Measurements from ENCODE around the gene PDSS1.
"Not testable (repeated sequence)": the region's sequence is repeated elsewhere in the genome, so short reads cannot be mapped to it uniquely, and the experiment has no call there.

Gene PDSS1, protein sequence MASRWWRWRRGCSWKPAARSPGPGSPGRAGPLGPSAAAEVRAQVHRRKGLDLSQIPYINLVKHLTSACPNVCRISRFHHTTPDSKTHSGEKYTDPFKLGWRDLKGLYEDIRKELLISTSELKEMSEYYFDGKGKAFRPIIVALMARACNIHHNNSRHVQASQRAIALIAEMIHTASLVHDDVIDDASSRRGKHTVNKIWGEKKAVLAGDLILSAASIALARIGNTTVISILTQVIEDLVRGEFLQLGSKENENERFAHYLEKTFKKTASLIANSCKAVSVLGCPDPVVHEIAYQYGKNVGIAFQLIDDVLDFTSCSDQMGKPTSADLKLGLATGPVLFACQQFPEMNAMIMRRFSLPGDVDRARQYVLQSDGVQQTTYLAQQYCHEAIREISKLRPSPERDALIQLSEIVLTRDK

GRCh38 chr10:26697163-26697921 is at the start of gene PDSS1:
TSS of gene PDSS1 (plus strand) at chr10:26697701. CDS start at chr10:26697712, 11 bp downstream.
- peak; percentile 90 for DNase-seq

DNA sequence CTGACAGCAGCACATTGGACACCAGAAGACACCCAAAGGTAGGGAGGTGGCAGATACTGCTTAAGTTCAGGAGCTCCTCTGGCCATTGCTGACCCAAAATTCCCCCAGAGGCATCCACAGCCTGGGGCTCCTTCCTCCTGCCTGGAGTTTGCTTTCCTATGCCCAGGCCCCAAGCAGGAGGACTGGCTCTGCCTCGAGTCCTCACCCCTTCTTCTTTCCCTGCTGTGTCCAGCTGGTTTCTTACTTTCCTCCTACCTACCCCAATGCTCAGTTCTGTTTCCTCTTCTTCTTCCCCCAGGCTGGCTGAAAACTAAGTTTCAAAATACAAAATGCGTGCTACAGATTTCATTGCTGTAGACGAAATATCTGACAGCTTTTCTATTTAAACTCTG is 49.3 kb upstream of the PDSS1 start:
- not testable (repeated sequence) for DNase-seq

- DNase-seq: no peak
Measured at GRCh38 chr10:26650406-26650805, 47.1 kb upstream of the PDSS1 start.

DNA sequence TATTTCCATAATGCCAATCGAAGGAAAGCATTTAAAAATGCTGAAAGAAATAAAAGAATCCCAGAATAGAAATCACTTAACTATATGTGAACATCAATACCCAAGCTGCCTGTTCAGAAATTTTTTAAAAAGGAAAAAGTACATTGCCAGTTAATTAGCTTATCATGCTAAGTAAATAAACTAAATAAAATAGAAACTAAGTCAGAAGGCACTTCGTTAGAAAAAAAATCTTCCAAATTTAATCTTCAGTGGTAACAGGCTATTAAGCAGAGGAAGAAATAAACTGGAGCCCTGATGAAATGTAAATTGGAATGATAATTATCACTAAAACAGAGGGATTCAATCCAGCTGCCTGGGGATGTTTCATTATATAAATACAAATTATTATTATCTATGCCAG is 46.0 kb upstream of the PDSS1 start:
- DNase-seq: not testable (repeated sequence)

GRCh38 chr10:26653004-26653403 is 44.5 kb upstream of the PDSS1 start:
- DNase-seq: no peak

GRCh38 chr10:26655746-26656145 is 41.8 kb upstream of the PDSS1 start:
- DNase-seq: no peak

- no peak for DNase-seq
Measured at GRCh38 chr10:26662864-26663263, 34.6 kb upstream of the PDSS1 start.

DNA sequence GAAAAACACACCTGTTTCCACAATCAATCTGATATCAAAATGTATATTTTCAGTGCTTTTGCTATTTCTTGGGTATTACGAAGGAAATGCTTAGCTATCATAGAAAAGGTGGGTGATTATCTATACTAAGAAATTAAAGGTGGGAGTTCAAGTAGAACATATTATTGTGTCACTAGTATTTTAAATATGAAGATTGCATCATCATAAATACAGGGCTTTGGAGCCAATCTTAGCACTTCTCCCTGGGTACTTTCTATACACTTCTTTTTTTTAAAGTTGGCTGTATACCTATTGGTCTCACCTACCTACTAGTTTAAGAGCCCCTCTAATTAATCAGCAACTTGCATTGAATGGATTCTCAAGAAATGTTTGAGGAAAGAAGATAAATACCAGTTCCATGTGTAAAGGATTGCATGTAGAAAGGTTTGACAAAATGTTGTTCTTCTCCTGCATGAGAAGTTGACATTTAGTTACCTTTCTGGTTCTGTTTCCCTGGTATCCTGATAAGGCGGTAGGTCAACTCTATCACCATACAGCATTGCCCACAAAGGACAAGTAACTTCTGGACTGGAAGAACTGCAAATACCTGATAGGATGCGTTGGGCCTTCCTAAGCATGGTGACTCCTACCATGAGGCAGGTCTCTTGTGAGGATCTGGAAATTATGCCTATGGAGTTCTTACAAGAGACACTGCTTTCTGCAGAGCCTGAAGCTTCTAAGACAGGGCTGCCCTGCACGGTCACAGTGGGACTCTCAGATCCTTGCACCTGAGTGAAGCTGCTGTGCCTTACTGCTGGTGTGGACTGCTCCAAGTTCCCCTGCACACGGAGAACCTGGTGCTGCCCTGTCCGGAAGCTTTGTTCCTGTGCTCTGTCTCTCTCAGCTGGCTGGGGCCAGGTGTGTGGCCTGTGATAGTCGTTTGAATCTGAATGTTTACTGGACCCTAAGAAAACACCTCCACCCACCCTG is 32.1 kb upstream of the PDSS1 start:
- DNase-seq: peak; percentile 49

DNA sequence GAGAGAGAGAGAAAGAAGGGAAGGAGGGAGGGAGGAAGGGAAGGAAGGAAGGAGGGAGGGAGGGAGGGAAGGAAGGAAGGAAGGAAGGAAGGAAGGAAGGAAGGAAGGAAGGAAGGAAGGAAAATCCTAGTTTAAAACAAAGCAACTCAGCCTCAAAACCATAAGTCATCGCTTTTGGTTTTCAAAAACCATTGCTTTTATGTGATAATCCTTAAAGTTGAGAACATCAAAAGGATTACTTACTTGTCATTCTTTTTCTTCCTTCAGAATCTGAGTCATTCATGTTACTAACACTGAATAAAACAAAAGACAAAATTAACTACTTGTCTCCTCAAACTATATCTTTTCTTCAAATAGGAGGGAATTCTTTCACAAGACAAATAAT is 21.6 kb upstream of the PDSS1 start:
- no peak for DNase-seq

DNA sequence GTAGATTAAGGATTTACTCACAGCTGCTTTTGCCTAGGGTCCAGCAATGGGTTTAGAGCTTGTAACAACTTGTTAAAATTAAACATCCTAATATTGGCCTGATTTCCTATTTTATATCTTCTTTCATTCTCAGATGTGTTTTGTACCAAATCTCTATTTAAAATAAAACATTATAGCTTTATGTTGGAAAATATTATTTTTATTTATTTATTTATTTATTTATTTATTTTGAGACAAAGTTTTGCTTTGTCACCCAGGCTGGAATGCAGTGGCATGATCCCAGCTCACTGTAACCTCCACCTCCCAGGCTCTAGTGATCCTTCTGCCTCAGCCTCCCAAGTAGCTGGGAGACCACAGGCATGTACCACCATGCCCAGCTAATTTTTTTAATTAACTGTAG is 17.9 kb upstream of the PDSS1 start:
- DNase-seq: no peak

GRCh38 chr10:26681076-26681475 is 16.4 kb upstream of the PDSS1 start:
- peak; percentile 32 for DNase-seq

DNA sequence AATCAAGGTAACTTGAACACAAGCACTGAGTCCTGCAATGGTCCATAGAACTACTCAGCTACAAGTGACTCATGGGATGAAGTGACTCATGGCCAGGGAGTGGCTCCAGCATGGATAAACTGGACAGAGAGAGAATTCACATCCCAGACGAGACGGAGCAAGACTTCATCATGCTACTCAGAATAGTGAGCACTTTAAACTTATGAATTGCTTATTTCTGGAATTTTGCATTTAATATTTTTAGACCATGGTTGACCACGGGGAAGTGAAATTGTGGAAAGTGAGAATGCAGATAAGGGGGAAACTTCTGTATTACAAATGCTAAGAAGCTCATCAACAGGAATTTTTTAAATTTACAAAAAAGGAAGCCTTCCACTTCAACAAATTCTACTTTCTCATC is 15.5 kb upstream of the PDSS1 start:
- DNase-seq: not testable (repeated sequence)

- no peak for DNase-seq
Measured at GRCh38 chr10:26682931-26683330, 14.6 kb upstream of the PDSS1 start.

DNA sequence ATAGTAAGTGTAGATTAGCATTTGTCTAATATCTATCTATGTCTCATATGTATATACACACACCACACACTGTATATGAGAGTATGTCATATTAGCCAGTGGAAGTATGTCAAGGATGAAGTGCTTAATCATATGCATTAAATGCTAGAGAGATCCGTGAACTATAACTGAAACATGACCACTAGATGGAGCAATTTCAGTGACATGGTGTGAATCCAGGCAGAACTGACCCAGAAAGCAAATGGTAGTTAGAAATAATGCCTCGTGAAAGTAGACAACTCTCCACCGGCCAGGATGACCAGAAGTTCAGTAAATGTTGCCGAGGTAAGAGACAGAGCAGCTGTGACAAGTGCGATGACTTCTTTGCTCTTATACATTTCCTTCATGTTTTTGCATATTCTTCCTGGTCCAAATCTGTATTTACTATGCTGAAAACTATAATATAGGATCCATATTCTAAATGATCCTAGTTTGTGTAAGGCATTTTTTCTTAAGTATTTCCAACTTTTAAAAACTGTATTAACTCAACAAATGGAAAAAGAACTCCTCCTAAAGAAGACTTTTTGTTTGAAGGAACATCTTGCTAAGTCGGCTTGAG is 12.7 kb upstream of the PDSS1 start:
- DNase-seq: peak; percentile 81

DNA sequence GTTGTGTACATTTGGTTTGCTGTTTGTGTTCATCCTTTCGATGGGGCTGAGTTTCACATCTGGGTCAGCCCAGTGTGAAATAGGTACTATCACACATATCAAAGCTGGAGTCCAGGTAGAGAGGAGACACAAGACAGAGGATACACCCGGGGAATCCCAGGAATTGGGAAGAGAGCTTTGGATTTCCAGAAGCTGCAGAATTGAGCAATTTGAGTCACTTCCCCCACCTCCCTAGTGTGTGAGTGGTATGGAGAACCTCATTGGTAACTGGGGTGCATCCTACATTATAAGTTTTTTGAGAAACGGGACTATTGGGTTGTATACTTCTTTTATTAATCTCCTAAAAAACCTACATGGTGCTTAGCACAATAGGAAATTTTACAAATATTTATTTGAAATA is 12.1 kb upstream of the PDSS1 start:
- no peak for DNase-seq

DNA sequence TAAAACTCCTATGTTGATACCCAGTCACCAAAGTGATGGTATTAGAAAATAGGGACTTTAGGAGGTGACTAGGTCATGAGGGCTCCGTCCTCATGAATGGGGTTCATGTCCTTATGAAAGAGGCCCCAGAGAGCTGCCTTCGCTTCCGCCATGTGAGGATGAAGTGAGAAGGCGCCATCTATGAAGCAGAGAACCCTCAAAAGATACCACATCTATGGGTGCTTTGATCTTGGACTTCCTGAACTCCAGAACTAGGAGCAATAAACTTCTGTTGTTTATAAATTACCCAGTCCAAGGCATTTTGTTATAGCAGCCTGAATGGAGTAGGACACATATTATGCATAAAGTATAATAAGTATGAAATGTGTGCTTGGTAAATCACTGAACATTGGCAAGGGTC is 8.1 kb upstream of the PDSS1 start:
- no peak for DNase-seq

DNA sequence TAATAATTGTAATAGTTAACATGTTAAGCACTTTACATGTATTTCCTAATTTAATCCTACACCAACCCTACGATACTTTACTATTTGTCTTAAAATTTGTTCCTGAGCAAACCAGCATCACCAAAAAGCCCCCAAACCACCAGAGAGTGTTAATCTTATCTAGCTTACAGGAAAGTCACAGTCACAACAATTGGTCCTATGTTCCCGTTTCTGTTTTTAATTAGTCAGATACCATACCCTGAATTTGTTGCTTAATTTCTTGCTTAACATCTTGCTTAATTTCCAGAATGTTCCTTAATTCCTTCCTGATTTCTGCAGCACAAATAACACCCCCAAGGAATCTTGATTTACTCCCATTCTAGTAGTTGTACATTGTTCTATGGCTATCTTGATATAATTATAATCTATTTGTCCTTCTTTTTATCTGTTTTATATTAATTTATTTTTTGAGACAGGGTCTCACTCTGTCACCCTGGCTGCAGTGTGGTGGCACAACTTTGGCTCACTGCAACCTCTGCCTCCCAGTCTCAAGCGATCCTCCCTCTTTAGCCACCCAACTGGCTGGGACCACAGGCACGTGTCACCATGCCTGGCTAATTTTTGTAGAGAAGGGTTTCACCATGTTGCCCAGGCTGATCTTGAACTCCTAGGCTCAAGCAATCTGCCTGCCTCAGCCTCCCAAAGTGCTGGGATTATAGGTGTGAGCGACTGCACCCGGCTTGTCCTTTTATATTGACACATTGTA is 6.6 kb upstream of the PDSS1 start:
- DNase-seq: peak; percentile 10

- not testable (repeated sequence) for DNase-seq
Measured at GRCh38 chr10:26694536-26694935, 3.0 kb upstream of the PDSS1 start.

GRCh38 chr10:26696786-26697162 is 727 bp upstream of the PDSS1 start:
- DNase-seq: peak; percentile 93

DNA sequence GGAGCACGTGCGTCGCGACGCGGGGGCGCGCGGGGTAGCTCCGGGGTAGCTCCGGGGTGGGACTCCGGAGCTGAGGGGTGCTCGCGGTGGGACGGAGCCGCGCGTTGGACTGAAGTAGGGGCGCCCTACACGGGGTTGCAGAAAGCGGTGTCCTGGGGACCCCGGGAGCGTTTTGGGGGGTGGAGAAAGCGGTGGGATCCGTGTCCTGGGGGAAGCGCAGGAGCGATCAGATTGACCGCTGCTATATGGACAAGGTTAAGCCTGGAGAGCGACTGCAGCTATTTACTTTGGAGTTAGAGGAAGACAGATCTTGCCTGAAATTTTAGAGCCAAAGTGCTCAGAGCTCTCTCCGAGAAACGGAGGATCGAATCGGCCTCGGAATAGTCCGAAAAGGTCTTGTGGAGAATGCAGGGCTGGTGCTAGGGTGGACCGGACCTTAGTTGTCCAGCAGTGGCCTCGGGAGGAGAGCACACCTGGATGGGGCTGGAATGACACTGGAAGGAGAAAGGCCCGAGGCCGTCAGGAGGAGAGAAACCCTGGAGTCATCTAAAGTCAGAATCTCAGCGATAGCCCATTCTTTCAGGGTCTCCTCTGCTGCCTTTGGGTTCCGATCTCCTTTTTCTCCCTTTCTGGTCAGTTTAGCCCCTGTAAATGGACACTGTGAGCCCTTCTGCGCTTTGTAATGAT is 564 bp downstream of the PDSS1 start:
- DNase-seq: no peak

GRCh38 chr10:26698909-26699308 is 1.4 kb downstream of the PDSS1 start:
- DNase-seq: peak; percentile 12

Measured in hematopoietic multipotent progenitor cell treated with erythropoietin and hydrocortisone succinate and interleukin-3 and kit ligand, for 4 days (in vitro differentiated cells).